Panc1 (cell line): Measurements from ENCODE around the gene MPP7. TPM values are rescaled to one million over a fixed set of nuclear protein-coding genes. Genes with fewer than 3 reads are reported as not detected.

Experiments
- ATAC-seq: fragments of 200-7000 bp; cut with Tn5 transposase; 2 replicates; pipeline ENCODE4 v1.9.1; 2020; ENCODE audit warnings: mild to moderate bottlenecking, moderate library complexity
- BruUV-seq: library from RNA; stranded (reverse); fragments of 400-500 nt; replicated peaks from 2 replicates; lab custom pipeline; 2021; lab: Mats Ljungman, UMichigan
- CTCF ChIA-PET: fragments of 300-600 bp; sonication (Branson Sonifier 250); formaldehyde crosslinking; loops from one replicate; lab custom pipeline; 2022; ENCODE audit warnings: antibody characterized with exemption; lab: Charles Lee
- POLR2A ChIA-PET: fragments of 300-600 bp; sonication (Branson Sonifier 250); formaldehyde crosslinking; loops from one replicate; lab custom pipeline; 2022; ENCODE audit warnings: antibody characterized with exemption; lab: Charles Lee
- DNase-seq: peaks from one replicate; pipeline ENCODE4 v3.0.0-alpha.2; 2010; ENCODE audit warnings: low read depth, low spot score
- H3K27ac ChIP-seq: 2 replicates; pipeline ENCODE4 v1.5.1; 2011; ENCODE audit warnings: mild to moderate bottlenecking, low read length, inconsistent platforms
- H3K27me3 ChIP-seq: fragments of 200-500 bp; sonication (Bioruptor generic); 2 replicates; pipeline ENCODE4 v1.6.0; 2014; ENCODE audit warnings: low read length, inconsistent platforms; ENCODE audit not compliant: control insufficient read depth, insufficient read depth
- H3K36me3 ChIP-seq: fragments of 200-500 bp; sonication (Bioruptor generic); 2 replicates; pipeline ENCODE4 v1.5.1; 2014; ENCODE audit warnings: inconsistent platforms, mild to moderate bottlenecking, low read length, moderate library complexity; ENCODE audit not compliant: control insufficient read depth, insufficient read depth
- H3K4me1 ChIP-seq: 2 replicates; pipeline ENCODE4 v1.5.1; 2011; ENCODE audit warnings: inconsistent platforms, mild to moderate bottlenecking, low read length, moderate library complexity; ENCODE audit not compliant: control insufficient read depth, insufficient read depth
- H3K4me3 ChIP-seq, 2 experiments: 2 replicates each; pipeline ENCODE4 v1.5.1; 2011 to 2012; ENCODE audit warnings: low read depth in 2 of 2, low read length in 2 of 2, mild to moderate bottlenecking in 2 of 2, inconsistent platforms in 1 of 2, moderate library complexity in 1 of 2
- H3K9me3 ChIP-seq: fragments of 200-500 bp; sonication (Bioruptor generic); 2 replicates; pipeline ENCODE4 v1.5.1; 2014; ENCODE audit warnings: low read depth, mild to moderate bottlenecking, inconsistent platforms, low read length, moderate library complexity; ENCODE audit not compliant: control insufficient read depth, insufficient read depth
- CTCF ChIP-seq: fragments of 450-650 bp; IDR thresholded peaks from 2 replicates; pipeline ENCODE4 v1.5.1; 2017; ENCODE audit warnings: mild to moderate bottlenecking
- POLR2AphosphoS5 ChIP-seq: IDR thresholded peaks from 2 replicates; pipeline ENCODE4 v1.6.1; 2012; ENCODE audit warnings: mild to moderate bottlenecking, low read depth, low read length, moderate library complexity
- SIN3A ChIP-seq: IDR thresholded peaks from 2 replicates; pipeline ENCODE4 v1.6.1; 2012; ENCODE audit warnings: low read depth, mild to moderate bottlenecking, low read length, moderate library complexity, borderline replicate concordance; ENCODE audit not compliant: insufficient read depth
- TCF7L2 ChIP-seq: IDR thresholded peaks from 2 replicates; pipeline ENCODE4 v1.6.1; 2011; ENCODE audit warnings: mild to moderate bottlenecking, low read depth, low read length, inconsistent platforms
- in situ Hi-C: cut with HindIII; loops from 2 replicates; pipeline ENCODE4 v1.10.0; 2016; ENCODE audit warnings: low sequenced_read_pairs, low pct_unique_long_range_greater_than_20kb
- intact Hi-C: fragments of 100-400 bp; cut with micrococcal nuclease; formaldehyde crosslinking; loops from one replicate; pipeline ENCODE4 v1.10.0; 2022; ENCODE audit not compliant: unreplicated experiment
- total RNA-seq: library from RNA; stranded (reverse); gene quantifications from one replicate; pipeline ENCODE4 v1.2.1, GENCODE V29; 2021; ENCODE audit not compliant: unreplicated experiment
- TF ChIP-seq, protein P1 (sequence below), 2 experiments: IDR thresholded peaks; 2 replicates each; pipeline ENCODE4 v1.6.1; 2011 to 2012; ENCODE audit warnings: low read depth in 2 of 2, control low read depth in 1 of 2, low read length in 1 of 2, mild to moderate bottlenecking in 1 of 2, moderate library complexity in 1 of 2; ENCODE audit not compliant: insufficient read depth in 1 of 2

MPP7 gene
- total RNA-seq, 1 experiment from 2014 or later, result 0.49 TPM

- no peak for ATAC-seq
- no peak for TF ChIP-seq TCF7L2
- no peak for TF ChIP-seq POLR2AphosphoS5
- TF ChIP-seq, protein P1, sequence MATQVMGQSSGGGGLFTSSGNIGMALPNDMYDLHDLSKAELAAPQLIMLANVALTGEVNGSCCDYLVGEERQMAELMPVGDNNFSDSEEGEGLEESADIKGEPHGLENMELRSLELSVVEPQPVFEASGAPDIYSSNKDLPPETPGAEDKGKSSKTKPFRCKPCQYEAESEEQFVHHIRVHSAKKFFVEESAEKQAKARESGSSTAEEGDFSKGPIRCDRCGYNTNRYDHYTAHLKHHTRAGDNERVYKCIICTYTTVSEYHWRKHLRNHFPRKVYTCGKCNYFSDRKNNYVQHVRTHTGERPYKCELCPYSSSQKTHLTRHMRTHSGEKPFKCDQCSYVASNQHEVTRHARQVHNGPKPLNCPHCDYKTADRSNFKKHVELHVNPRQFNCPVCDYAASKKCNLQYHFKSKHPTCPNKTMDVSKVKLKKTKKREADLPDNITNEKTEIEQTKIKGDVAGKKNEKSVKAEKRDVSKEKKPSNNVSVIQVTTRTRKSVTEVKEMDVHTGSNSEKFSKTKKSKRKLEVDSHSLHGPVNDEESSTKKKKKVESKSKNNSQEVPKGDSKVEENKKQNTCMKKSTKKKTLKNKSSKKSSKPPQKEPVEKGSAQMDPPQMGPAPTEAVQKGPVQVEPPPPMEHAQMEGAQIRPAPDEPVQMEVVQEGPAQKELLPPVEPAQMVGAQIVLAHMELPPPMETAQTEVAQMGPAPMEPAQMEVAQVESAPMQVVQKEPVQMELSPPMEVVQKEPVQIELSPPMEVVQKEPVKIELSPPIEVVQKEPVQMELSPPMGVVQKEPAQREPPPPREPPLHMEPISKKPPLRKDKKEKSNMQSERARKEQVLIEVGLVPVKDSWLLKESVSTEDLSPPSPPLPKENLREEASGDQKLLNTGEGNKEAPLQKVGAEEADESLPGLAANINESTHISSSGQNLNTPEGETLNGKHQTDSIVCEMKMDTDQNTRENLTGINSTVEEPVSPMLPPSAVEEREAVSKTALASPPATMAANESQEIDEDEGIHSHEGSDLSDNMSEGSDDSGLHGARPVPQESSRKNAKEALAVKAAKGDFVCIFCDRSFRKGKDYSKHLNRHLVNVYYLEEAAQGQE (IDR thresholded peaks at IDR 0.05; ENCODE audit: insufficient read depth in 1 of 2, low read depth in 2 of 2, low read length in 1 of 2), result no peak
- no peak for TF ChIP-seq SIN3A
- no peak for TF ChIP-seq CTCF
- CTCF ChIA-PET, result no interaction called here
- peaks cover 12% of the 10 kb centered on the region for H3K27me3 ChIP-seq
- no peak for DNase-seq
- no peaks in the 10 kb centered on the region for H3K9me3 ChIP-seq
- BruUV-seq, result no TSS peak
- in situ Hi-C loops, result no loop called here
- peaks cover 3% of the 10 kb centered on the region for H3K4me1 ChIP-seq
- H3K36me3 ChIP-seq, result peaks cover under 1% of the 10 kb centered on the region; the same call in 1 of the 2 replicates
- POLR2A ChIA-PET, result no interaction called here
- no peak overlapping the region for H3K27ac ChIP-seq
- intact Hi-C loops, result no loop called here
- H3K4me3 ChIP-seq, result no peak overlapping the region
Measured at GRCh38 chr10:28307267-28307666, 4.4 kb upstream of the MPP7 start.

GRCh38 chr10:28305553-28305952, 2.7 kb upstream of the MPP7 start:
- H3K27me3 ChIP-seq, result peaks cover 14% of the 10 kb centered on the region
- BruUV-seq, result no TSS peak
- POLR2A ChIA-PET, result no interaction called here
- no peak for ATAC-seq
- H3K4me1 ChIP-seq, result peaks cover 3% of the 10 kb centered on the region
- peaks cover 3% of the 10 kb centered on the region; the same call in 1 of the 2 replicates for H3K36me3 ChIP-seq
- no peak for DNase-seq
- H3K9me3 ChIP-seq, result no peaks in the 10 kb centered on the region
- H3K27ac ChIP-seq, result no peak overlapping the region
- CTCF ChIA-PET, result interaction anchor here (0.6 kb wide), 1 partner anchor 78 kb away, joined by 3 read pairs; no protein-coding TSS in a partner anchor
- TF ChIP-seq CTCF (no peak), POLR2AphosphoS5 (no peak), TCF7L2 (no peak), SIN3A (no peak)
- TF ChIP-seq, protein P1 (IDR thresholded peaks at IDR 0.05; ENCODE audit: insufficient read depth in 1 of 2, low read depth in 2 of 2, low read length in 1 of 2), result no peak
- H3K4me3 ChIP-seq, result no peak overlapping the region
- intact Hi-C loops, result no loop called here
- in situ Hi-C loops, result no loop called here
